ENCODE measurements around the gene MRRF. TPM values are rescaled to one million over a fixed set of nuclear protein-coding genes. Genes with fewer than 3 reads are reported as not detected.

The MRRF gene
- total RNA-seq, 4 donors from 2014 or later, result 54.8 to 69.6 (median 67.8) TPM

DNA sequence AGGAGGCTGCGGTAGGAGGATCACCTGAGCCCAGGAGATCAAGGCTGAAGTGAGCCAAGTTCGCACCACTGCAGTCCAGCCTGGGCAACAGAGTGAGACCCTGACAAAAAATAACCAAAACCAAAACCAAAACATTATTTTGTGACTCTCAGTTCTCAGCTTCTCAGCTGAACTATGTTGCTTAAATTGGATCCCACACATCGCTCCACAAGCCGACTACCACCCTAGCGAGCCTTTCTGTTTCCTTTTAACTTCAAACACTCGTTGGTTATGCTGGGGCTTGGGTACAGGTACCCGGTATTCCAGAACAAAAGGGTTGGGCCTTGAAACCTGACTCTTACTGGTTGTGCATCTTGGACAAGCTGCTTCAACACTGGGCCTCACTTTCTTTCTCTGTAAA, 102.4 kb downstream of the MRRF start:
- Histone ChIP-seq H3K36me3 (no peaks in the 10 kb centered on the region), H3K27me3 (no peaks in the 10 kb centered on the region), H3K4me1 (peaks cover 0 to 17% (median 0%) of the 10 kb centered on the region in 4 donors), H3K27ac (no peak overlapping the region), H3K4me3 (no peak overlapping the region), H3K9me3 (no peaks in the 10 kb centered on the region)
- no peak for DNase-seq
- no peak for TF ChIP-seq POLR2A (IDR thresholded peaks at IDR 0.05)
- TF ChIP-seq, protein P1, sequence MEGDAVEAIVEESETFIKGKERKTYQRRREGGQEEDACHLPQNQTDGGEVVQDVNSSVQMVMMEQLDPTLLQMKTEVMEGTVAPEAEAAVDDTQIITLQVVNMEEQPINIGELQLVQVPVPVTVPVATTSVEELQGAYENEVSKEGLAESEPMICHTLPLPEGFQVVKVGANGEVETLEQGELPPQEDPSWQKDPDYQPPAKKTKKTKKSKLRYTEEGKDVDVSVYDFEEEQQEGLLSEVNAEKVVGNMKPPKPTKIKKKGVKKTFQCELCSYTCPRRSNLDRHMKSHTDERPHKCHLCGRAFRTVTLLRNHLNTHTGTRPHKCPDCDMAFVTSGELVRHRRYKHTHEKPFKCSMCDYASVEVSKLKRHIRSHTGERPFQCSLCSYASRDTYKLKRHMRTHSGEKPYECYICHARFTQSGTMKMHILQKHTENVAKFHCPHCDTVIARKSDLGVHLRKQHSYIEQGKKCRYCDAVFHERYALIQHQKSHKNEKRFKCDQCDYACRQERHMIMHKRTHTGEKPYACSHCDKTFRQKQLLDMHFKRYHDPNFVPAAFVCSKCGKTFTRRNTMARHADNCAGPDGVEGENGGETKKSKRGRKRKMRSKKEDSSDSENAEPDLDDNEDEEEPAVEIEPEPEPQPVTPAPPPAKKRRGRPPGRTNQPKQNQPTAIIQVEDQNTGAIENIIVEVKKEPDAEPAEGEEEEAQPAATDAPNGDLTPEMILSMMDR (IDR thresholded peaks at IDR 0.05), result no peak

DNA sequence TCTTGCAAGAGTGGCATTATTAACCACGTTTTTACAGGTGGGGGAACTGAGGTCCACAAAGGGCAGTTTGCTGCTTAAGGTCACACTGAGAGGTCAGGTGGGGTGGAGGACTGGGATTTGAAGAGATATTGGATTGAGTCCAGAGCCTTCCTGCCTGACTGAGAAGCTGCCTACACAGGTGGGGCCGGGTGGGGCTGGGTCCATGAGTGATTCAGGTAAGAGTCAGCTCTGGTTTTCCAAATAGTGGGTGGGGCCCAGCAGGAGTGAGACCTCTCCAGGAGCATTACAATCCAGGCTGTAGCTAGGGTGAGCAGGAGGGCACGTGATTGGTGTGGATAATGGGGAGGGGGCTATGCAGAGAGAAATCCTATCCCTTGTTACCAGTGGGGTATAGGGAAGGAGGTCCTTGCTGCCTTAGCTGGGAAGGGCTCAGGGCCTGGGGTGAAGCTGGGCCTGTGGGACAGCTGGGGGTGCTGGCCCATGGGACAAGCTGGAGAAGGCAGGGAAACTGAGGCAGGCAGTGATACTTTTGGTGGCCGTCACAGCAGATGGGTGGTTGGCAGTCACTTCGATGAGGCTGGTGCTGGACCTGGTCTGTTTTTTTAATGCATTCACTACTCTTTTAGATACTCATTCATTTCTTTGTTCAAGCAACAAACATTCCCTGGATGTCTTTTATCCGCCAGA, 103.2 kb downstream of the MRRF start:
- DNase-seq, result peak in 1 of 3 donors; percentile 8
- H3K27ac ChIP-seq, result no peak overlapping the region
- H3K9me3 ChIP-seq, result no peaks in the 10 kb centered on the region
- H3K4me3 ChIP-seq, result no peak overlapping the region
- TF ChIP-seq, protein P1 (IDR thresholded peaks at IDR 0.05), result no peak
- no peaks in the 10 kb centered on the region for H3K27me3 ChIP-seq
- no peaks in the 10 kb centered on the region for H3K36me3 ChIP-seq
- peaks cover 0 to 17% (median 0%) of the 10 kb centered on the region in 4 donors for H3K4me1 ChIP-seq

DNA sequence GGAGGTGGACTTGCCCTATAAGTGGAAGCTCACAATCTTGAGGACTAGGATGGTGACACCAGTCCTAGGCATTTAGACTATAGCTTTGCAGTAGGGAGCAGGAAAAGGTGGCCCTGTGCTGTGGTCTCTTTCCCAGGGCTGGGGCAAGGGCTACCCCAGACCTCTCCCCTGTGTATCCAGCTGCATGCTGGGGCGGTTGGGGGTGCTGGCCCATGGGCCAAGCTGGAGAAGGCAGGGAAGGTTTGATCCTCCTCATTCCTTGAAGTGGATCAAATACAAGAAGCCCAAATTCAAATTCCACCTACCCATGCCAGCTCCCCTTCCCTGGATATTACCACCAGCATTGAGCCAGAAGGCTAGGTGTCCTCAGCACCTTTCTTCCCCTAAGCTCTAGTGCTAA, 104.0 kb downstream of the MRRF start:
- no peak overlapping the region for H3K27ac ChIP-seq
- H3K9me3 ChIP-seq, result no peaks in the 10 kb centered on the region
- H3K4me1 ChIP-seq, result peaks cover 0 to 17% (median 0%) of the 10 kb centered on the region in 4 donors

DNA sequence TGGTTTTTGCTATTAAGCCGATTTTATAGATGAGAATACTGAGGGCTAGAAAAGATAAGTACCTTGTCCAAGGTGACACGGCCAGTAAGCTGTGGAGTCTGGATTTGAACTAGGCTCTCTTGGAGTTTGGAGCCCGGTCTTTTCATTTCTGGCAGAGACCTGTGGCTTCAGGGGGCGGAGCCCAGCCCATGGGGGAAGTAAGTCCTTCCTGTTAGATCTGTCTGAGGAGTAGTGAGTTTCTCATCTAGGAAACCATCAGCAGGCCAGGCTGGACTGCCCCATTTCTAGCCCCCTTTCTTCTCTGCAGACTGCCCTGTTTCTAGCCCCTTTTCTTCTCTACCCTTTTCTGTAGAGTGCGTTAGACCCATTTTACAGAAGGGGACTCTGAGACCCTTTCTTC, 105.6 kb downstream of the MRRF start:
- Histone ChIP-seq H3K4me1 (peaks cover 0 to 23% (median 0%) of the 10 kb centered on the region in 4 donors), H3K36me3 (no peaks in the 10 kb centered on the region), H3K27me3 (no peaks in the 10 kb centered on the region), H3K27ac (peak overlapping the region in 3 of 4 donors; percentile 6 to 79 (median 73)), H3K9me3 (no peaks in the 10 kb centered on the region), H3K4me3 (peak overlapping the region in 3 of 4 donors; percentile 26 to 58 (median 56))
- TF ChIP-seq, protein P1 (IDR thresholded peaks at IDR 0.05), result no peak
- no peak for TF ChIP-seq POLR2A (IDR thresholded peaks at IDR 0.05)
- peak; percentile 31 to 66 (median 62) for DNase-seq

More for the DNA sequence above, 104.0 kb downstream of the MRRF start:
- peak in 1 of 3 donors; percentile 14 for DNase-seq
- no peaks in the 10 kb centered on the region for H3K36me3 ChIP-seq
- TF ChIP-seq POLR2A (IDR thresholded peaks at IDR 0.05), result no peak
- TF ChIP-seq, protein P1 (IDR thresholded peaks at IDR 0.05), result no peak
- H3K4me3 ChIP-seq, result no peak overlapping the region
- no peaks in the 10 kb centered on the region for H3K27me3 ChIP-seq

DNA sequence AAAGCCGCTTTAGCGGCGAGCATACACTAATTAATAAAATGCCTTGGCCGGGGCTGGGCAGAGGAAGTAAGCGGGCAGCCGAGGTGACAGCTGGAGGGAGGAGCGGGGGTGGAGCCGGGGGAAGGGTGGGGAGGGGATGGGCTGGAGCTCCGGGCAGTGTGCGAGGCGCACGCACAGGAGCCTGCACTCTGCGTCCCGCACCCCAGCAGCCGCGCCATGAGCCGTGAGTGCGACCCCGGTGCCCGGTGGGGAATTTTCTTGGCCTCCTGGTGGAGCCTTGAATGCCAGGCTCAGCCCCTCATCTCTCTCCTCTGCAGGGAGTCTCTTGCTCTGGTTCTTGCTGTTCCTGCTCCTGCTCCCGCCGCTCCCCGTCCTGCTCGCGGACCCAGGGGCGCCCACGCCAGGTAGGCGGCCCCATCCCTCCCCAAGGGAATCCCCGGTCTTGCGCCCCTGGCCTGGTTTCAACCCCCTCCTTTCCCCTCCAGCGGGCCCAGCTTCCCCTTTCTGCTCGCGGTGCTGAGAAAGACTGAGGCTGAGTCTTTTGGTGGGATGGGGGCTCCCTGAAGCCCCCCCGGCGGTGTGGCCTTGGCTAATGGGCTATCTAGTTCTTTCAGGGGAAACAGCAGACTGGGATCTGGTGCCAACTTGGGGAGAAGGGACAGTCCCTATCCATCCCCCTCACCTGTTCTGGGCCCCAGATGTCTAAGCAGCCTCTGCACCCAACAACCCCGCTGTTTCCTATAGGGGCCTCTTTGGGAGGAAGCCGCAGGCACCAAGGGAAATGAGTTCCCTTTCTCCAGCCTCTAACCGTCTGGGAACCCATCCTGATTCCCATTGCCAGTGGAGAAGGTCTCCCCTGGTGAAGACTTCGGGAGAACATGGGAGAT, 106.4 kb downstream of the MRRF start, which contains the start of gene PTGS1:
Gene PTGS1, plus strand, starts transcription at position 156 of the 887 bp plus-strand sequence. Its CDS starts 61 bp downstream, at position 217.
- Histone ChIP-seq H3K4me3 (peak within 1 kb of the TSS; percentile 26 to 58 (median 49)), H3K4me1 (peaks cover 0 to 29% (median 0%) of the 10 kb centered on the region in 4 donors), H3K36me3 (no peaks in the 10 kb centered on the region), H3K27ac (peak within 1 kb of the TSS; percentile 6 to 79 (median 62)), H3K9me3 (no peaks in the 10 kb centered on the region), H3K27me3 (no peaks in the 10 kb centered on the region)
- peak; percentile 62 to 74 (median 72) for DNase-seq
- TF ChIP-seq, protein P1 (IDR thresholded peaks at IDR 0.05), result no peak
- TF ChIP-seq POLR2A (IDR thresholded peaks at IDR 0.05), result no peak
